Measurements from ENCODE around the gene PSMA7.

Gene PSMA7

GRCh38 chr20:62171245-62171644 is 28.1 kb upstream of the PSMA7 start:
- no peak for DNase-seq

- no peak for DNase-seq
Measured at GRCh38 chr20:62170536-62170935, 27.3 kb upstream of the PSMA7 start.

GRCh38 chr20:62168890-62169435 is 25.8 kb upstream of the PSMA7 start:
- no peak for DNase-seq

GRCh38 chr20:62168061-62168460 is 24.9 kb upstream of the PSMA7 start:
- no peak for DNase-seq

GRCh38 chr20:62167474-62167873 is 24.3 kb upstream of the PSMA7 start:
- DNase-seq: no peak

- DNase-seq: no peak
Measured at GRCh38 chr20:62165762-62166399, 22.7 kb upstream of the PSMA7 start.

GRCh38 chr20:62164879-62165761 is 21.9 kb upstream of the PSMA7 start:
- no peak for DNase-seq

GRCh38 chr20:62163986-62164762 is 21.0 kb upstream of the PSMA7 start:
- DNase-seq: no peak

GRCh38 chr20:62163485-62163865 is 20.3 kb upstream of the PSMA7 start:
- DNase-seq: no peak

GRCh38 chr20:62162765-62163484 is 19.7 kb upstream of the PSMA7 start:
- no peak for DNase-seq

GRCh38 chr20:62161347-62161746 is 18.2 kb upstream of the PSMA7 start:
- peak; percentile 66 for DNase-seq

- DNase-seq: no peak
Measured at GRCh38 chr20:62160876-62161275, 17.7 kb upstream of the PSMA7 start.

- DNase-seq: no peak
Measured at GRCh38 chr20:62160253-62160652, 17.1 kb upstream of the PSMA7 start.

- DNase-seq: peak; percentile 28
Measured at GRCh38 chr20:62159839-62160238, 16.6 kb upstream of the PSMA7 start.

- DNase-seq: no peak
Measured at GRCh38 chr20:62159052-62159451, 15.9 kb upstream of the PSMA7 start.

GRCh38 chr20:62158541-62158940 is 15.3 kb upstream of the PSMA7 start:
- no peak for DNase-seq

- DNase-seq: no peak
Measured at GRCh38 chr20:62158088-62158400, 14.8 kb upstream of the PSMA7 start.

GRCh38 chr20:62157387-62158087 is 14.3 kb upstream of the PSMA7 start:
- DNase-seq: no peak

GRCh38 chr20:62156592-62157386 is 13.6 kb upstream of the PSMA7 start:
- DNase-seq: peak; percentile 42

GRCh38 chr20:62156254-62156556 is 13.0 kb upstream of the PSMA7 start:
- no peak for DNase-seq

GRCh38 chr20:62155428-62156253 is 12.4 kb upstream of the PSMA7 start:
- peak; percentile 78 for DNase-seq
